Tibial nerve (tissue), 4 donors: ENCODE data around the gene GLIS2. TPM values are rescaled to one million over a fixed set of nuclear protein-coding genes. Genes with fewer than 3 reads are reported as not detected.
A peak's percentile ranks its signal among the peaks of the same experiment; 100 is the strongest.

Source experiments
- DNase-seq, 2 donors: peaks; one replicate each; pipeline ENCODE4 v3.0.0-alpha.2; 2019; ENCODE audit warnings: low spot score in 2 of 2
- H3K27ac ChIP-seq, 4 donors: fragments of 200-600 bp; sonication (generic) in 3 of 4; one replicate each; pipeline ENCODE4 v1.5.1; 2017 to 2019; ENCODE audit warnings: mild to moderate bottlenecking in 1 of 4
- H3K27me3 ChIP-seq, 2 donors: fragments of 200-600 bp; sonication (generic) in 1 of 2; one replicate each; pipeline versions ENCODE4 v1.5.1 to v1.6.0; 2017 to 2019
- H3K36me3 ChIP-seq, 3 donors: fragments of 200-600 bp; sonication (generic); one replicate each; pipeline ENCODE4 v1.5.1; 2018 to 2019
- H3K4me1 ChIP-seq, 4 donors: fragments of 200-600 bp; sonication (generic) in 3 of 4; one replicate each; pipeline ENCODE4 v1.5.1; 2017 to 2019
- H3K4me3 ChIP-seq, 4 donors: fragments of 200-600 bp; sonication (generic) in 3 of 4; one replicate each; pipeline ENCODE4 v1.5.1; 2017 to 2019; ENCODE audit warnings: mild to moderate bottlenecking in 1 of 4, moderate library complexity in 1 of 4
- H3K9me3 ChIP-seq, 4 donors: fragments of 200-600 bp; sonication (generic) in 3 of 4; one replicate each; pipeline ENCODE4 v1.5.1; 2017 to 2019
- CTCF ChIP-seq, 5 experiments: fragments of 200-600 bp in 3 of 5; fragments of 450-650 bp in 2 of 5; sonication (generic) in 3 of 5; IDR thresholded peaks; one replicate each; pipeline ENCODE4 v1.5.1; 2016 to 2019; ENCODE audit warnings: antibody characterized with exemption in 5 of 5, mild to moderate bottlenecking in 3 of 5, moderate library complexity in 2 of 5
- EP300 ChIP-seq, 2 donors: sonication (generic); formaldehyde crosslinking; IDR thresholded peaks; one replicate each; pipeline ENCODE4 v1.6.1; 2017; ENCODE audit warnings: antibody characterized with exemption in 2 of 2, mild to moderate bottlenecking in 1 of 2
- POLR2A ChIP-seq, 2 donors: fragments of 450-650 bp; IDR thresholded peaks; one replicate each; pipeline ENCODE4 v1.6.1; 2017; ENCODE audit warnings: antibody characterized with exemption in 2 of 2, mild to moderate bottlenecking in 2 of 2, moderate library complexity in 2 of 2
- WGBS, 2 donors: methylation state at CpG; one replicate each; pipeline ENCODE4 v1.1.5; 2018; 5-methylcytosine and 5-hydroxymethylcytosine counted together
- total RNA-seq, 4 donors: library from RNA; depleted of rRNA; stranded (reverse); fragments of >200 nt; gene quantifications; one replicate each; pipeline ENCODE4 v1.1.0, GENCODE V29; 2016

Gene GLIS2
- total RNA-seq, 4 donors from 2014 or later: 9.0 to 11.1 (median 10.8) TPM

- no peak overlapping the region for H3K4me3 ChIP-seq
Observed at GRCh38 chr16:4377573-4378154, 61.8 kb downstream of the GLIS2 start.

GRCh38 chr16:4378161-4378666 is 62.3 kb downstream of the GLIS2 start:
- H3K4me3 ChIP-seq: no peak overlapping the region
- 58 to 69% methylated on average over 14 of the region's 15 CpGs for WGBS, 2 donors

More at GRCh38 chr16:4377573-4378154, 61.8 kb downstream of the GLIS2 start:
- Histone ChIP-seq H3K27ac (peak overlapping the region; percentile 81 to 95 (median 89)), H3K4me1 (peaks cover 0 to 97% (median 61%) of the 10 kb centered on the region in 4 donors), H3K36me3 (peaks cover 0 to 27% (median 0%) of the 10 kb centered on the region in 3 donors), H3K27me3 (no peaks in the 10 kb centered on the region), H3K9me3 (no peaks in the 10 kb centered on the region)
- 34 to 64% methylated on average over 11 to 12 of the region's 12 CpGs for WGBS, 2 donors
- no peak for DNase-seq
- TF ChIP-seq EP300 (IDR thresholded peaks at IDR 0.05) (no peak), CTCF (IDR thresholded peaks at IDR 0.05) (no peak), POLR2A (IDR thresholded peaks at IDR 0.05) (no peak)

GRCh38 chr16:4378999-4379690 is 63.3 kb downstream of the GLIS2 start:
- Histone ChIP-seq H3K4me3 (no peak overlapping the region), H3K4me1 (peaks cover 0 to 97% (median 52%) of the 10 kb centered on the region in 4 donors), H3K27ac (peak overlapping the region; percentile 20 to 95 (median 88)), H3K36me3 (peaks cover 0 to 42% (median 0%) of the 10 kb centered on the region in 3 donors), H3K9me3 (no peaks in the 10 kb centered on the region), H3K27me3 (no peaks in the 10 kb centered on the region)
- DNase-seq: no peak
- 83 to 89% methylated on average over 5 to 16 of the region's 21 CpGs for WGBS, 2 donors
- no peak for TF ChIP-seq EP300 (IDR thresholded peaks at IDR 0.05)
- no peak for TF ChIP-seq POLR2A (IDR thresholded peaks at IDR 0.05)
- TF ChIP-seq CTCF (IDR thresholded peaks at IDR 0.05): no peak

More at GRCh38 chr16:4378161-4378666, 62.3 kb downstream of the GLIS2 start:
- H3K27ac ChIP-seq: peak overlapping the region; percentile 20 to 95 (median 88)
- H3K36me3 ChIP-seq: peaks cover 0 to 33% (median 0%) of the 10 kb centered on the region in 3 donors
- no peak for DNase-seq
- TF ChIP-seq POLR2A (IDR thresholded peaks at IDR 0.05) (no peak), CTCF (IDR thresholded peaks at IDR 0.05) (no peak), EP300 (IDR thresholded peaks at IDR 0.05) (no peak)
- H3K9me3 ChIP-seq: no peaks in the 10 kb centered on the region
- peaks cover 0 to 97% (median 56%) of the 10 kb centered on the region in 4 donors for H3K4me1 ChIP-seq
- no peaks in the 10 kb centered on the region for H3K27me3 ChIP-seq

- peaks cover 0 to 97% (median 50%) of the 10 kb centered on the region in 4 donors for H3K4me1 ChIP-seq
- no peak for DNase-seq
- no peaks in the 10 kb centered on the region for H3K9me3 ChIP-seq
- H3K27ac ChIP-seq: peak overlapping the region in 2 of 4 donors; percentile 26 to 71
- no peak overlapping the region for H3K4me3 ChIP-seq
- peaks cover 0 to 53% (median 0%) of the 10 kb centered on the region in 3 donors for H3K36me3 ChIP-seq
- WGBS, 2 donors: 71 to 73% methylated on average over 15 to 21 of the region's 26 CpGs
- H3K27me3 ChIP-seq: no peaks in the 10 kb centered on the region
- TF ChIP-seq CTCF (IDR thresholded peaks at IDR 0.05) (no peak), EP300 (IDR thresholded peaks at IDR 0.05) (no peak), POLR2A (IDR thresholded peaks at IDR 0.05) (no peak)
Observed at GRCh38 chr16:4380119-4381063, 64.5 kb downstream of the GLIS2 start.
